Ishikawa (cell line): ENCODE results near the gene KAT7.

Source experiments
- CEBPB ChIP-seq: IDR thresholded peaks from 2 replicates; pipeline ENCODE4 v1.6.1; 2012
- CREB1 ChIP-seq: IDR thresholded peaks from 2 replicates; pipeline ENCODE4 v1.6.1; 2012; ENCODE audit warnings: low read depth
- EGR1 ChIP-seq: IDR thresholded peaks from 2 replicates; pipeline ENCODE4 v1.6.1; 2012
- EP300 ChIP-seq: IDR thresholded peaks from 2 replicates; pipeline ENCODE4 v1.6.1; 2012; ENCODE audit warnings: borderline replicate concordance
- FOXM1 ChIP-seq: IDR thresholded peaks from 2 replicates; pipeline ENCODE4 v1.6.1; 2012; ENCODE audit warnings: low read depth, borderline replicate concordance
- MAX ChIP-seq: IDR thresholded peaks from 2 replicates; pipeline ENCODE4 v1.6.1; 2012
- NFIC ChIP-seq: IDR thresholded peaks from 2 replicates; pipeline ENCODE4 v1.6.1; 2012
- RAD21 ChIP-seq: IDR thresholded peaks from 2 replicates; pipeline ENCODE4 v1.6.1; 2012; ENCODE audit warnings: low read depth
- REST ChIP-seq: IDR thresholded peaks from 2 replicates; pipeline ENCODE4 v1.6.1; 2012; ENCODE audit warnings: low read depth, mild to moderate bottlenecking
- TAF1 ChIP-seq: IDR thresholded peaks from 2 replicates; pipeline ENCODE4 v1.6.1; 2012; ENCODE audit warnings: low read depth, mild to moderate bottlenecking
- TCF12 ChIP-seq: IDR thresholded peaks from 2 replicates; pipeline ENCODE4 v1.6.1; 2012; ENCODE audit warnings: low read depth
- TEAD4 ChIP-seq: IDR thresholded peaks from 2 replicates; pipeline ENCODE4 v1.6.1; 2012
- USF1 ChIP-seq: IDR thresholded peaks from 2 replicates; pipeline ENCODE4 v1.6.1; 2012
- YY1 ChIP-seq: IDR thresholded peaks from 2 replicates; pipeline ENCODE4 v1.6.1; 2012; ENCODE audit warnings: low read depth
- ZBTB7A ChIP-seq: IDR thresholded peaks from 2 replicates; pipeline ENCODE4 v1.6.1; 2012; ENCODE audit warnings: low read depth

Gene KAT7

GRCh38 chr17:49819651-49820050, 31.2 kb downstream of the KAT7 start:
- TF ChIP-seq NFIC: no peak
- no peak for TF ChIP-seq MAX
- TF ChIP-seq TCF12: no peak
- no peak for TF ChIP-seq YY1
- TF ChIP-seq FOXM1: no peak
- no peak for TF ChIP-seq TAF1
- no peak for TF ChIP-seq USF1
- TF ChIP-seq EP300: no peak
- TF ChIP-seq ZBTB7A: no peak
- no peak for TF ChIP-seq RAD21
- TF ChIP-seq CREB1: no peak
- no peak for TF ChIP-seq CEBPB
- TF ChIP-seq EGR1: no peak
- no peak for TF ChIP-seq REST
- no peak for TF ChIP-seq TEAD4

- TF ChIP-seq NFIC: no peak
- TF ChIP-seq FOXM1: no peak
- no peak for TF ChIP-seq RAD21
- TF ChIP-seq USF1: no peak
- no peak for TF ChIP-seq MAX
- no peak for TF ChIP-seq EGR1
These were observed 32.3 kb downstream of the KAT7 start for GRCh38 chr17:49820773-49821172.

- TF ChIP-seq EGR1 (no peak), EP300 (no peak), MAX (no peak), RAD21 (no peak), USF1 (no peak)
These were observed 33.0 kb downstream of the KAT7 start for GRCh38 chr17:49821466-49821865.

- no peak for TF ChIP-seq EP300
- no peak for TF ChIP-seq TCF12
- TF ChIP-seq TAF1: no peak
- no peak for TF ChIP-seq ZBTB7A
- TF ChIP-seq CEBPB: no peak
These were observed 33.4 kb downstream of the KAT7 start for GRCh38 chr17:49821916-49822315.

- no peak for TF ChIP-seq USF1
- TF ChIP-seq EP300: no peak
- no peak for TF ChIP-seq TEAD4
- TF ChIP-seq YY1: no peak
- no peak for TF ChIP-seq TCF12
- TF ChIP-seq ZBTB7A: no peak
- no peak for TF ChIP-seq CREB1
- TF ChIP-seq FOXM1: no peak
- TF ChIP-seq NFIC: no peak
- TF ChIP-seq MAX: no peak
- no peak for TF ChIP-seq REST
These were observed 34.3 kb downstream of the KAT7 start for GRCh38 chr17:49822829-49823228.

- TF ChIP-seq USF1 (no peak), FOXM1 (no peak), EP300 (no peak), EGR1 (no peak), CREB1 (no peak), TAF1 (no peak), RAD21 (no peak)
These were observed 35.1 kb downstream of the KAT7 start for GRCh38 chr17:49823614-49824013.
